Measurements from ENCODE around the gene FARP2.
"Not testable (repeated sequence)": the region's sequence is repeated elsewhere in the genome, so short reads cannot be mapped to it uniquely, and the experiment has no call there.

Gene FARP2

DNA sequence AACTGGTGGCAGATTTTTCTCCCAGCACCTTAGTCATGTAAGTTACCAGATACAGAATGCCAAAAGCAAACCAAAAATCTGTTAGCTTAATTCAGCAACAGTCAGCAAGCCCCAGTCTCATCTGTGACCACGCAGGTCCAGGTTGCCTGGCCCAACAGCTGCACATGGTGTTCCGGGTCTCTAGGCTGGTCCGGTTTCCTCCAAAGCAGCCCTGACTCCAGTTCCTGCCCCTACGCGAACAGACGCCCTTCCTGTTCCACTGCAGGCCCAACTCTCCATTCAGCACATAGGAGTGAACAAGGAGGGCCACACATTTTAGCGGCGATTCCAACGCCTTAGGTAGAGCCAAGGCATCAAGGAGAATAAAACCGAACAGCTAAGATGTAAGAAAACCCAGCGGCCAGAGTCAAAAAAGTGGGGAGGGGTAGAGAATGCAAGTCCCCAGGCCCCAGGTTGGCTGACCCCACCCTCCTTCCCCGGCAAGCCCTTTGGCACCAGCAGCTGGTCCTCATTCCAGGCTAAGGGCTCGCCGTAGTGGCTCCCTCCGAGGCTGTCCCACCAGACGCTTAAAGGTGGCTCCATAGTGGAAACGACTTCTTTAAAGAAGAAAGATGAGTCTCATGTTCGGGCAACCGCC lies 150.8 kb downstream of the FARP2 start:
- no peak for DNase-seq

DNA sequence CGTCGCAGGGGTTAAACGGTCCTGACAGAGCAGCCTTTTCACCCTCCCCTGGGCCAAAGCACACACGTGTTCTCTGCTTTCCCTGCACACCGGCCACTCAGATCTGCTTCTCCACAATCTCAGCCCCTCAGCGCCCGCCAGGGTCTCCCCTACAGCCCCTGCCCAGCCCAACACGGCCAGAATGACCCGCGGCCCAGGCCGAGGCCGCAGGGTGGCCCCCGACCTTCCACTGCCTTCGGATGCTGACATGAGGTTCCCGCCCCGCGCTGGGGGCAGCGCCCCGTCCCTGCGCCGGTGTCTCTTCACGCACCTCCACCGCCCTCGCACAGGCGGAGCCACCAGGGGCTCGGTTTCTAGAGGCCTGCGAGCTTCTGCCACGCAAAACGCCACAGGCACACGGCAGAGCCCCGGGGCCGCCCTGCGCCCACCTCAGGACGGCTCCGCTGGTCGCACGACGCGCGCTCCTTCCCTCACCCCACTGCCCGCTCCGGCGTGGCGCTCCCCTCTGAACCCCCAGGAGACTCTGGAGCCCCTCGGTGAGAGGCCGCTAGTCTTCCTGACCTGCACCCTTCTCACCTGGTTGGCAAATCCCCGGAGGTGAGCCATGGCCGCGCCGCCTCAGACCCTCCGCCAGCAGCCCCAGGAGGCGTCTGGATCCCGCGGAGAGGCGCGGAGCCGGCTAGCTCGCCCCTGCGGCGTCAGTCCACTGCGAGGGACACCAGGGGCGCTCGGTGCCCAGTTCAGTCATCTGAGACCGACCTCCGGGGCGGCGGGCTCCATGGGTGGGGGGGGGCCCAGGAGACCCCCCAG lies 151.6 kb downstream of the FARP2 start:
- DNase-seq = no peak

DNA sequence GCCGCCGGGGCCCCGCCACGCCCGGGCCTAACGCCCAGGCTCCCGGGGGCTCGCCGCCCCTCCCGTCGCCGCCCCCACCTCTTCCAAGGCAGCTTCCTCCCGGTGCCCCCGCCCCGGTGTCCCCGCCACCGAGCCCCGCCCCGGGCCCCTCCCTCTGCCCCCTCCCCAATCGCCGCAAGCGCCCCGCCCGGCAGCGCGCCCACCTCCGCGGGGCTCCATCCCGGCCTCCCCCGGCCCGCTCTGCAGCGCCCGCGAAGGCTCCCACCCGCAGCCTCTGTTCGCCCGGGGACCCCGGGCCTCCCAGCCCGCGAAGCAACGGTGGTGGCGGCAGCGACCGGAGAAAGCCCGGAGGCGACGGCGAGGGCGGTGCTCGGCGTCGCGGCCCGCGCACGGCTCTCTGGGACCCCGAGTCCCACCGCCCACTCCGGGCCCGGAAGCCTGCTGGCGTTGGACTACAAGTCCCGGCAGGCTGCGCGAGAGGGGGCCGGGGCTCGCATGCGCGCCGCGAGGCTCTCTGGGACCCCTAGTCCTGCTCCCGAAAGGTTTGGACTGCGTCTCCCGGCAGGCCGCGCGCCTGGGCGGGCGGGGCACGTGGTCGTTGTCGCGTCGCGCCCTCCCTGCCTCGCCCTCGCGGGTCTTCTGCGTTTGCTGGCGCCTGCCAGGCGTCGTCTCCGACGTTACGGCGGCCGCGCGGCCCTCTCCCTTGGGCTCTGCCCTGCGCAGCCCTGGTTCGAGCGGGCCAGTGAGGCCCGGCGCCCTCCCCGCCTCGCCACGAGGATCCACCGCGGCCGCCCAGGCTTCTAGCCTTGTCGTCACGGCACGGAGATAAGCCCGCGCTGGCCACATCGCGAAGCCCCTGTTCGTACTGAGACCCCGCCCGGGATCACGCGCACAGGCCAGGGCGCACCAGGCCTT lies 152.4 kb downstream of the FARP2 start, which contains the start of gene STK25:
STK25 (minus strand) TSS at position 345 of the 915 bp plus-strand sequence. CDS start 549 bp downstream, outside the sequence.
- DNase-seq = peak; percentile 56

DNA sequence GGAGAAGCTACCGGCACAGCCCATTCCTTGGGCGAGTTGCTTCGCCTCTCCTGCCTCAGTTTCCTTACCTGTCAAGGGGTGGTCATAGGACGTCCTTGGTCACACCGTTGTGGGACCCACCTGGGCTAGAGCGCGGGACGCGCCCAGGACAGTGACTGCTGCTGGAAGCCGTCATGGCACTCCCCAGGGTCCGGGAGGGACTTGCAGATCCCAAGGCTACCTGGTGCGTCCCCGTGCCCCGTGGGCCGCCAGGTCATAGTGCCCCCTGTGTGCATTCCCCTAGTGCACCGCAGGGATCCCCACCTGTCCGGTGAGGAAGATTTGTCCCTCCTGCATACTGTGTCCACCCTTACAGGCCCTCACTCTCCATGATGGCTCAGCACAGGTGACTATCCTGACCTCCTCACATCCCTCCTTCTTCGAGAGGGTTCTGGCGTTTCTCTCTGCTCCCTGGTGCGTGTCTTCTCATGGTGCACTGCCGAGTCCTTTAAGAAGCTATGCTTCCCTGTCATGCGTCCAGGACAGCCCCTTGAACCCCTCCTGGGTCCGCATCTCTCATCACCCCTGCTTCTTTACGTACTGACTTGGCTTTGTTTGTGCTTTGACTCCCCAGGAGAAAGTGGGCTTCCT lies 153.2 kb downstream of the FARP2 start:
- DNase-seq = no peak

DNA sequence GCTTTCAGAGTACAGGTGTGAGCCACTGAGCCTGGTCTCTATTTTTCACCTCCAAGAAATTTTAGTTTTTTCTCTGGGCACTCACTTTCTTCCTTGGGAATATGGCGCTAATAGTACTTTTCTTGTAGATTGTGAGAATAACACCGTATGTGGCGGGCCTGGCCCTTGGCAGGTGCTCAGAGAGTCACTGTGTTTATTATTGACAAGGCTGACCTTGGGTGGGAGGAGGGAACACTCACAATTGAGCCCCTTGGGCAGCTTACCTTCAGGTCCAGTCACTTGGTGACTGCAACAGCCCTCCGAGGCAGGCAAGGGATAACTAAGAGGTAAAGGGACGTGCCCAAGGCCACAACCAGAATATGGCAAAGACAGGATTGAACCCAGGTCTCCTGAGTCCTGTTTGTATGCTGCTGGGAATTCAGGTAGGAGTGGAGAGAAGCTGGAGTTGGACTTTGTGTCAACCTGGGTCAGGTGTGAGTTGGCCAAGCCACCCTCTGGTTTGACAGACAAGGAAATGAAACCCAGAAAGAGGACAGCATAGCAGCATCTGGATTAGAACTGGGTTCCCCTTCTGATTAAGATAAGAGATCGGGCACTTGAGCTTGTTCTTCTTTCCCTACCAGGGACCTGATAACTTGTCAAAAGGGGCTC lies 155.1 kb downstream of the FARP2 start:
- DNase-seq = no peak

DNA sequence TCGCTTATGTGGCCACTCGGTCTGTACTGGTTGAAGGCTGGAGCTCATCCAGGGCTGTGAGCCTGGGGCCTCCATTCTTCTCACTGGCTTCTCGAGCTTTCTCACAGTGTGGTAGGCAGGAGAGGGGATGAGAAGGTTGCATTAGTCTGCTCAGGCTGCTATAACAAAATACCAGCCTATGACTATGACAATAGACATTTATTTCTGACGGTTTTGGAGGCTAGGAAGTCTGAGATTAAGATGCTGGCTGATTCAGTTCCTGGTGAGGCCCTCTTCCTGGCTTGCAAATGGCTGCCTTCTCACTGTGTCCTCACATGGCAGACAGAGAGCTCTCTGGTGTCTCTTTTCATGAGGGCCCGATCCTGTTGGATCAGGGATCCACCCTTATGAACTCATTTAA lies 158.5 kb downstream of the FARP2 start:
- DNase-seq = no peak

DNA sequence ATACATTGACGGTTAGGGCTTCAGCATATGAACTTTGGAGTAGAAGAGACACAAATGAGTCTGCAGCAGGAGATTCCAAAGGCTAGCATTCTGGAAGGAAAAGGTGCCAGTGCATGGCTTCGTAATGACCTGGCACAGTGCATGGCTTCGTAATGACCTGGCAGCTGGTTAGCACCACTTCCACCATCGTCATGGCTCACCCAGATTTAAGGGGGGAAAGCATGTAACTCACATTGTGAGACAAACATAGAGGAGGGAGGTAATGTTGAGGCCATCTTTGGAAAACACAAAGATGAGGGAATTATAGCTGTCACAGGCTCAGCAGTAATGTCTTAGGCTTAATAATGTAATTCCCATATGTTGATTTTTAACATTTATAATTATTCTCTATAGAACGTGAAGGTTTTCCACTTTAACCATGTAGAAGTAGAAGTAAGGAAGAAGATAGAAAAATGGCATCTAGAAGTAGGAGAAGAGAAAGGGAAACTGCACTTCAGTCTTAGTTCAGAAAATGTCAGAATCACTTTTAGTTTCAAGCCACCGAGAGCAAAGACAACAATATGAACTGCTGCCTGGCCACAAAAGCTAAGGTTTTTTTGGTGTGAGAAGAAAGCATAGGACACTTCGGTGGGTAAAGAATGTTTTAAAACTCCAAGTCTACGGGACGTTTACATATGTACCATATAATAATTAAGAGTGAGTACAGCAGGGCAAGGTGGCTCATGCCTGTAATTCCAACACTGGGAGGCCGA lies 159.1 kb downstream of the FARP2 start:
- no peak for DNase-seq

DNA sequence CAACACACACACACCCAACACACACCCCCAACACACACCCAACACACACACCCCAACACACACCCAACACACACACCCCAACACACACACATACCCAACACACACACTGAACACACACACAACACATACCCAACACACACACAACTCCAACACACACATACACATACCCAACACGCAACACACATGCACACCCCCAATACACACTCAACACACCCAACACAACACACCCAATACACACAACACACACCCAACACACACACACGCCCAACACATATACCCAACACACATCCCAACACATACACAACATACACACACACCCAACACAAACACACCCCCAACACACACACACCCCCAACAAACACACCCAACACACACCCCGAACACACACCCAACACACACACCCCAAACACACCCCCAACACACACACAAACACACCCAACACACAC lies 160.5 kb downstream of the FARP2 start:
- DNase-seq = no peak

DNA sequence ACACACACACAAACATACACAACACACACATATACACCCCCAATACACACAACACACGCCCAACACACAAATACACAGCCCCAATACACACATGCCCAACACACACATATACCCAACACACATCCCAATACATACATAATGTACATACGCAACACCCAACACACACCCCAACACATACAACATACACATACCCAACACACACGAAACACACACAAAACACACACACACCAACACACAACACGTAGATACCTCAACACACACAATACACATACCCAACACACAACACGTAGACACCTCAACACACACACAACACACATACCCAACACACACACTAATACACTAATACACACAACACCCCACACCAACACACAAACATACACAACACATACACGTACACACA lies 161.2 kb downstream of the FARP2 start:
- DNase-seq = no peak

DNA sequence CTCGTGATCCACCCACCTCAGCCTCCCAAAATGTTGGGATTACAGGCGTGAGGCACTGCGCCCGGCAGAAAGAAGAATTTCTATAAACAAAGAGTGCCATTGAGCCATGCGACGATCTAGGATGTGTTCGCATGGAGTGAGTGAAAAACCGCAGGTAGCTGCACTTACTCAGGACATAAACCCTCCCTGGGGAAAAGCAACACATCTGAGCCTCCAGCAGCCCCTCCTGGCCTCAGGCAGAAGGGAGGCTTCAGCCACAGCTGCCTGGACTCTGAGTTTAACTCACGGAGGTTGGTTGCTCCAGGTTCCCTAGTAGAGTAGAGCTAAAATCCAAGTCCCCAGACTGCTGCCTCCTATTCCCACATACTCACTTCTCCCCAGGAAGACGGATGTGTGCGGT lies 163.6 kb downstream of the FARP2 start:
- no peak for DNase-seq

DNA sequence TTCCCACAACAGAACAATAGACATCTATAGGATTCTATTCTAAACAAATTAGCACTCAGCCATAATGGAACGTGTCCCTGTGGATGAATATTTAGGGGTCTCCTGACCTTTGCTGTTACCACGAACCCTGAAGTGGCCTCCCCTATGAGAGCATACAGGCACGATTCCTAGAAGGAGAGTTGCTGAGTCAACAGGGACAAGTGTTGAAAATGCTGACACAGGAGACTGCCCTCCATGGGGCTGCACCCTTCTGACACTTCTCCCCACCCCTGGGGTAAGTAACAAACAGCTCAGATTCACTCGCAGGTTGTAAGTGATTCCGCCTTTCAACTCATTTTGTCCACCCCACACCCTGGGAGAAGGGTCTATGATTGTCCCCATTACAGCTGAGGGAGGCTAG lies 166.4 kb downstream of the FARP2 start:
- DNase-seq = no peak

DNA sequence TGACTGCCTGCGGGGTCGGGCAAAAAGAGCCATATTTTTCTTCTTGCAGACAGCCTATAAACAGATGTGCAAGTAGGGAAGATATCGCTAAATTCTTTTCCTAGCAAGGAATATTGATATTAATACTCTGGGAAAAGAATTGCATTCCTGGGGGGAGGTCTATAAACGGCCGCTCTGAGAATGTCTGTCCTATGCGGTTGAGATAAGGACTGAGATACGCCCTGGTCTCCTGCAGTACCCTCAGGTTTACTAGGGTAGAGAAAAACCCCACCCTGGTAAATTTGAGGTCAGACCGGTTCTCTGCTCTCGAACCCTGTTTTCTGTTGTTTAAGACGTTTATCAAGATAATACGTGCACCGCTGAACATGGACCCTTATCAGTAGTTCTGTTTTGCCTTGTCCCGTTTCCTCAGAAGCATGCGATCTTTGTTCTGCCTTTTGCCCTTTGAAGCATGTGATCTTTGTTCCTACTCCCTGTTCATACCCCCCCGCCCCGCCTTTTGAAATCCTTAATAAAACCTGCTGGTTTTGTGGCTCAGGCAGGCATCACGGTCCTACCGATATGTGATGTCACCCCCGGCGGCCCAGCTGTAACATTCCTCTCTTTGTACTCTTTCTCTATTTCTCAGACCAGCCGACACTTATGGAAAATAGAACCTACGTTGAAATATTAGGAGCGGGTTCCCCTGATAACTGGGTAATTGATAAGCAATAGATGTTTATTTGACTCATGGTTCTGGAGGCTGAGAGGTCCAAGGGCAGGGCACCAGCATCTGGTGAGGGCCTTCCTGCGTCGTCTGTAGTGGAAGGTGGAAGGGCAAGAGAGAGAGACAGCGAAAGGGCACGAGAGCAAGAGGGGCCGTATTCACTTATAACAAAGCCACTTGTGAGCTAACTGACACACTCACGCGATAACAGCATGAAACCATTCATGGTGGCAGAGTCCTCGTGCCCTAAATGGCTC lies 170.0 kb downstream of the FARP2 start:
- DNase-seq = not testable (repeated sequence)

DNA sequence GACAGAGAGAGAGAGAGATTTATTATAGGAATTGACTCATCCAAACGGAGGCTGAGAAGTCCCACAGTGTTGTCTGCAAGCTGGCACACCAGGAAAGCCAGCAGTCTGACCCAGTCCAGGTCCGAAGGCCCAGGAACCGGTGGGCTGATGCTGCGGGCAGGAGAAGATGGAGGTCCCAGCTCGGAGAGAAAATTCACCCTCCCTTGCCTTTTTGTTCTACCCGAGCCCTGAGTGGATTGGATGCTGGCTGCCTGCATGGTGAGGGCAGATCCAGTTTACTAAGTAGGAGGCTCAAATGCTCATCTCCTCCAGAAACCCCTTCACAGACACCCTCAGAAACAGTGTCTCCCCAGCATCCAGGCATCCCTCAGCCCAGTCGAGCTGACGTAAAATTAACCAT lies 174.5 kb downstream of the FARP2 start:
- no peak for DNase-seq

DNA sequence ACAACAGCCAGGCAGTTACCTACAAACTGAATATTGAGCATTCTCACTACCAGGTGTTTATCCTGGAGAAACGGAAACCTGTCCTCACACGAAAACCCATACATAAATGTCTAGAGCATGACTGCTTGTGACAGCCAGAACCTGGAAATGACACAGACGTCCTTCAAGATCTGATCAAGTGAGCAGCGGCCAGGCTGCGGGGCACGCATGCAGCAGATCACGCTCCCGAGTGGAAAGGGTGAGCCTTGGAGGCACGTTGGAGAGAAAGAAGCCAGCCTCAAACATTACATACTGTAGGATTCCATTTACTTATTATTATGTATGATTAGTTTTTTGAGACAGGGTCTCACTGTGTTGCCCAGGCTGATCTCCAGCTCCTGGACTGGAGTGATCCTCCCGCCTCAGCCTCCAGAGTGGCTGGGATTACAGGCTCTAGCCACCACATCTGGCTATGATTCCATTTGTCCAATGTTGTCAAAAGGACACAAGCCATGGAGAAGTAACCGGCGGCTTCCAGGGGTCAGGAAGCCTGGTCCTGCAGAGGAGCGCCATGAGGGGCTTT lies 175.2 kb downstream of the FARP2 start:
- no peak for DNase-seq

DNA sequence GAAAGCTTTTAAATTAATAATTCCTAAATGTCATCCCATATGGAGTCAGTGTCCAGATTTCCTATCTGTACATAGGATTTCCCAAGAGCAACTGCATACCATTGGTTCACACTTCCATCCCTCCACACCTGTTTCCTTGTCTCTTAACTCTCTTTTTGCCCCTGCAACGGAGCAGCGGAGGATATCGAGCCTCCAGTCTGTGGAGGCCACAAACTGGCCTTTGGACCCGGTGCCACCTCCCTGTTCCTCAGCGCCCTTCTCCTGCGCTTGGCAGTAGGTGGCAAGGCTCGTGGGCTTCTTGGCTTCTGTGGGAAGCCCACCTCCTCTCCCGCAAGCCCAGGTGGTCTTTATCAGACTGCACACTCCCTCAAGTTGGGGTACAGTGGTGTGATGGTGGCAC lies 176.1 kb downstream of the FARP2 start:
- DNase-seq = no peak

DNA sequence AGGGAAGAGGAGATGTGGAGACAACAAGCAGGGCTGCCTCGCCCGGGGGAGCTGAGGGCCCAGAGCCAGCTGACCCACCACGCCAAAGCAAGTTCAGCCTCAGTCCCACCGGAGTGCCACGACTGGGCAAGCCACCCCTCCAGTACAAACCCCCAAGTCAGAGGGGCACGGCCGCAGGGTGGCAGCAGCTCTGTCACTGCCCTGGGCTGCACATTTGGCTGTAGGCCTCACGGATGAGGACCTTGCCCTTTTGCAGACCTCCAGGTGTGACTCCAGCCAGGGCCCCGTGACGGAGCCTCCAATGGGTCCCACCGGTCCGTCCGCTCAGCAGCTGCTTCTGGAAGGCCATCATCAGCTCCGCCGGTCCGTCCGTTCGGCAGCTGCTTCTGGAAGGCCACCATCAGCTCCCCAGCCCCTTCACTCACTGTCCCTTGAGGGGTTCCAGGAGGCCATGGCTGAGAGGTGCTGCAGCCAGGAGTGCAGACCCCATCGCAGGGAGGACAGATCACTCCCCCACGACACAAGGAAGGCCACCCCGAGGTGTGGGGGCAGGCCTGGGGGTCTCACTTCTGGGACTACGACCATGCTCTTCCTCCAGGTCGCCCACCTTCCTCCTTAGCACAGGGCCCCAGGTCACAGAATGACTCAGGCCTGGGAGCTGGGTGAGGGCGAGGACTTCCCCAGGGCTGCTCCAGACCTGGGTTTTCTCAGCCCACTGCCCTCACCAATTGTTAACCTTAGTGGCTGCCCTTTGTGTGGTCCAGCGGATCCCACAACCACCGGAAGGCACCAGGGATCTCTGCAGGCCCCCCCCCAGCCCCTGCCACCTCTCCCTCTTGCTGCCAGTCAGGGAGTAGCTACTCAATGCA lies 176.9 kb downstream of the FARP2 start:
- no peak for DNase-seq

DNA sequence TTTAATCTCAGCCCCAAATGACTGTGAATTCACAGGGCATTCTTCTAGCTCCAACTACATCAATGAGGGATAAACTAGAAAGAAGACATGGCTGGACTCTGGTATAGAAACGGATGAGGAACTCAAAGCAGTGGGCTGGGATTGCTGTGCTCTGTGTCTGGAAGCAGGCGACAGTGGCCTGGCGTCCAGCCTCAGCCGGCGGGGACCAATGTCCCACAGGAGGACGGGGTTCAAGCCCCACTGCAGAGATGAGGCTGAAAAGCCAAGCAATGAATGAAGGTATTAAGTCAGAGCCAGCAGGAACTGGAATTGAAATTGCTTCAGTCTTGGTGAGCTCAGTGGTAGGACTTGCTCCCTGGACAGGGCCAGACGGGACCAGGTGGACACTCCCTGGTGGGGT lies 178.2 kb downstream of the FARP2 start:
- no peak for DNase-seq

DNA sequence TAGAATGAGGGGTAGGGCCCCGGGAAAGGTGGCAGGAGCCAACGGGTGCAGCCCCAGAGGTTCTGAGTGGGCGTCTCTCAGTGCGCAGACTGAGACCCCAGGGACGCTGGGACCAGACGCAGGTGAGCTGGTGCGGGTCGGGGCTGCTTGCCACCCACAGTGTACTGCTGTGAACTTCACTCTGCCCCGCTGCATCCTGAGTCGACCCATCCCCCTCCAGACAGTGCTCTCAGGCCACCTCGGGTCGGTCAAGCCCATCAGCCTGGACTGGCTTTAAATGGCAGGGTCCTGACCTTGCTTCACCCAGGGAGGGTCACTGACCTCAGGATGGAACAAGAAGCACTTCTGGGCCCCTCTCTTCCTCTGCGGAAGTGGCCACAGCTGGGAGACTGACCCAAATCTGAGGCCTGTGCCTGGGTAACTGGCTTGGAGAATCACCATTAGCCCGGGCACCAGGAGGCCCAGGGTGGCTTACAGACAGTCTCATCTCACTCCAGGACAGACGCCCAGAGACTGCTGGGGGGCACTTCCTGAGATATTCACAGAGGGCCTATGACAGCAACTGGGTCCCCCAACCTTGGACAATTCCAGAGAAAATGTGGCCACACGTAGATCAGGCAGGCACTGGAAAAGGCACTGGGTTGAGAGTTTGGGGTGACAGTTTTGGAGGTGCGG lies 178.8 kb downstream of the FARP2 start:
- DNase-seq = no peak

Data from cortex of kidney (tissue), 1 donor.